Measurements from ENCODE around the gene DNAJC5.
A peak's percentile ranks its signal among the peaks of the same experiment; 100 is the strongest.

Gene DNAJC5

DNA sequence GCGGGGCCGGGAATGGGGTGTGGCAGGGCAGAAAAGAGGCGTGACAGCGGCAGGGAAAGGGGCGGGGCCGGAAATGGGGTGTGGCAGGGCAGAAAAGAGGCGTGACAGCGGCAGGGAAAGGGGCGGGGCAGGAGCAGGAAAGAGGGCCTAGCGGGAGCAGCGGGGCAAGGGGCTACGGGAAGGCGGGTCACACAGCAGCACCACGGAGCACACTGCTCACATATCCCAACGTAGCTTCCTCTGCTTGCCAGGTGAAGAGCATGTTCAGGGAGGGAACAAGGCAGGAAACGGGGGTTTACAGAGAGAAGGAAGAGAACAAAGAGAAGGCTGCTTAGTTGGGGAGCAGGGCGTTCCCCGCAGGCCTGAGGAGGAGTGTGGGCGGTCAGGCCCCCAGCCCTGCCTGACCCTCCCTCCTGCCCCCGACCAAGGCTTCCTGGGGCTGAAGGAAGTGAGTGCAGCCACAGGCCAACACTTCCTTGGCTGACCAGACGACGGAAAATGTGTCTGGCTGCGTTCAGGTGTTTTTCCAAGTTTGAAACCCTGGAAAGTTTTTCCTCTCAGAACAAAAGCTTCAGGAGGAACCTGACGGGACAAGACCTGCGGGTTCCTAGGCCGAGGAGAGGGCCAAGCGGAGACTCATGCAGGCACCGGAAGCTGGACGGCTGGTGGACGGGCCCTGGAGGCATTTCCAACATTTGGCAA lies 47.5 kb downstream of the DNAJC5 start:
- DNase-seq = peak; percentile 50

DNA sequence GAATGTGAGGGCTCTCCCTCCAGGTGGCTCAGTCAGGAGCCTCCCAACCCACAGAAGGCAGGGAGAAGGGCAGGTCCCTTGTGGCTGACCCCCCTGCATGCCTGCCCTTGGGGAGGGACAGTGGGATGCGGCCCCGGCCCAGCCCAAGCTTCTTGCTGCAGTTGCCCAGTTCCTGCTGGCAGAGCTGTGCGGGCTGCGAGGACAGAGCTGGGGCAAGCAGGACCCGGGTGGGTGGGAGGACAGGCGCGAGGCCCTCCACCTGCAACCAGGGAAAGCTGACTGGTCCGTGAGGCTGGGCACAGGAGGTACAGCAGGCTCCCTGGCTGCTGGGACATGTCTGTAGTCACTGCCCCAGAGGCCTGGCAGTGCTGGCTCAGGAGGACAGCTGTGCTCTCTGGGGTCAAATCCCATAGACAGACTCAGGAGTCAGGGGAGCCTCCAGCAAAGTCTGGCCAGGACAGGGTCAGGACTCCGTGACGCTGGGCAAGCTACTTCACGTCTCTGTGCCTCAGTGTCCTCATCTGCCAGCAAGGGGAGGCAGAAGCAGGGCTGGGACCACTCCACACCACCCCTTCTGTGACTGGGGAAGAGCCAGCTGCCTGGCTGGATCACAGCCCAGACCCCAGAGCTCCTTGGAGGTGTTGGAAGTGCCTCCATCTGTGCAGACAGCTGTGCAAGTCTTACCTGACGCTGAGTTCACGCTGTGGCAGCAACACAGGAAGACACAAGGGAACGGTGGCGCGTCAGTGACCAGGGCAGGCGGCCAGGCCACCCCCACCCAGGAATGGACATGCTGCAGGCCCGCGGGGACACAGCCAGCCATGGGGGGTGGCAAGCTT lies 48.3 kb downstream of the DNAJC5 start:
- DNase-seq = no peak

DNA sequence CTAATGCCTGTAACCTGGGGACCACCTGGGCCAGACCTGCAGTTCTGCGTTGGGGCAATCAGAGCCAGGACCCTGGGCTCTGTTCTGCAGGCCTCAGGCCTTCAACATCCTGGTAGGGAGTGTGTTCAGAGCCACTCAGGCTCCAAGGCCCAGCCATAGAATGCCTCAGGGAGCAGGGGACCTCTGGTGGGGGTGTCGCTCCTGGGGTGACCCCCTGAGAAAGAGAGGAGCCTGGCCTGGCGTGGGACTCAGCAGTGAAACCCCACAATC lies 48.8 kb downstream of the DNAJC5 start:
- DNase-seq = no peak

DNA sequence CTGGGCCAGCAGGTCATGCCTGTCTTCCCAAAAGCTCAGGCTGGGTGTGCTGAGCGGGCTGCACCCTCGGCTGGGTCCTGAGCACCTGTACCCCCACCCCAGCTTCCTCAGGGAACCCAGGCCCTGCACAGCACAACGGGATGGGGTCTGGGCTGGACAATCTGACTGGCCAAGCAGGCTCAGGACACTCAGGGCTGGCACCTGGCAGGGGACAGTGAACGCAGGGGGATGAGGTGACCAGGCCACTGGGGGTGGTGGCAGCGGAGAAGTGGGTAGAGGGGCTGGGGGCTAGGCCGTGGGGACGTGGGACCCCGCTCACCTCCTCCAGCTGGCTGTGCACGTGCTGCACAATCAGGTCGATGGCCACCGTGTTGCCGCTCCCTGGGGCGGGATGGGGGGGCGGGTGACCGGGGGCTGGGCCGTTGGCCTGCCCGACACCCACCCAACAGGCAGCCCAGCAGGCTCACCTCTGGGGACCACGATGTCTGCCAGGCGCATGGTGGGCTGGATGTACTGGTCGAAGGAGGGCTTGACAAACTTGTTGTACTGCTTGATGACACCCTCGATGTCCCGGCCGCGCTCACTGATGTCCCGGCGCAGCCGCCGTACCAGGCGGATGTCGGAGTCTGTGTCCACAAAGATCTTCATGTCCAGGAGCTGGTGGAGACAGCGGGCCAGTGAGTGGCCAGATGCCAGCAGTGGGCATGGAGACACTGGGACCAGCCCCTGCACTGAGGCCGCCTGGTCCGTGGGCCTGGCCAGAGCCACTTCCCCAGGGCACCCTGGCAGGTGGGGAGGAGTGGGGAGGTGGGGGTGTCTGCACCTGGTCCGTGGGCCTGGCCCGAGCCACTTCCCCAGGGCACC lies 49.4 kb downstream of the DNAJC5 start:
- DNase-seq = no peak

DNA sequence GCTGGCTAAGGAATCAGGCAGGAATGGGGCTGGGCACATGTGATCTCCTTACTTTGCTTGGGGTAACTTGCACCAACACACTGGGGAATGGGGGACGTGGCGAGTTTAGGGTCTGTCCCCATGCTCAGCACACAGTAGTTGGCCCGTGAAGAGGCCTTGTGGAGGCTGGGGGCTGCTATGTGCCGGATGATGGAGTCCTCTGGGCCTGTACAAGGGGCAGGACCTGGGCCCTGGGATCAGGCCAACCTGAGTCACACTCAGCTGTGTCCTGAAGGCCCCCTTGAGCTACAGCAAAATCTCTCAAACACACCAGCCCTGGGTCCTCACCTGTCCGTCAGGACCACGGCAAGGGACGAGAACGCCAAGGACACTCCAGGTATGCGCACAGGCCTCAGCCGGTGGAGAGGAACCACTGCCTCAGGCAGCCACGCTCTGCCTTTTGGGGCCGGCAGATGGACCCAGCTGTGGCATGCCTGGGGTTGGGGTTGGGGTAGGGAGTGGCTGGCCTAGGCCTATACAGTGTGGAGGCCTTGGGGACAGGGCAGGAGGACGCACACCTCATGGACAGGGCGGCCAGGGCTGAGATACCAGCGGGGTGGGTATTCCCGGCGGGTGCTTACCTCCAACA lies 50.2 kb downstream of the DNAJC5 start:
- DNase-seq = no peak

DNA sequence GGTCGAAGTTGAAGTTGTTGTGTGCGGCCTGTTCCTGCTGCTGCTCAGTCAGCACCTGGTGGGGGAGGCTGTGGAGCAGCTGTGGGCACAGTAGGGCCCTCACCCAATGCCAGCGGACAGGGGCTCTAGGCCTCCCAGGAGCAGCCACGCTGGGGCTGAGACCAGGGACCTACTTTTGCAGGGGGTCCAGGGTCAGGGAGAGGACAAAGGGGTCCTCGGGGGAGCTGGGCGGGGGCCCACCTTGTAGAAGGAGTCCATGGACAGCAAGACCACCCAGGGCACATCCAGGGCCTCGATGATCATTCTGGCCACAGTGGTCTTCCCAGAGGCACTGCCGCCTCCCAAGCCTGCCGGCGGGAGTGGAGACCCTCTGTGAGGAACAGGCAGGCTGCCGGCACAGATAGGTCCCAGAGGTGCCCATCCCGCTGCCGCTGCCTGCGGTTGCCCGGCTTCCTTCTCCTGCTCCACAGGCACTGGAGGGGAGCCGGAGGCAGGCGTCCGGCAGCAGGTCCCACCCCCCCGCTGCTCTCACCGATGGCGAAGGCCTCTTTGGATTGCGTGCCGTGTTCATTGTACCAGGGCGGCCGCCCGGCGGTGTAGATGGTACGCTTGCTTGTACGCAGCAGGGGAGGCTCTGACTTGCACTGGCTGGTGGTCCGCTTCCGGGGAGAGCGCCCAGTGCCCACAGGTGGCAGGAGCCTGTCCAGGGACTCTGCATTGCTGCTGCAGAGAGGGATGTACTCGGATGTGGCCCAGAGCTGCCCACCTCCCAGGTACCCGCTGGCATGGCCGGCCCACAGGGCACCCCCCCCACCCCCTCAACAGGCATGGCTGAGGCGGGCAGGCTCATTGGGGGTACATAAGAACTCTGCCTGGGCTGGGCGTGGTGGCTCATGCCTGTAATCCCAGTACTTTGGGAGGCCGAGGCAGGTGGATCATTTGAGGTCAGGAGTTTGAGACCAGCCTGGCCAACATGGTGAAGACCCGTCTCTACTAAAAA lies 51.3 kb downstream of the DNAJC5 start:
- DNase-seq = no peak

DNA sequence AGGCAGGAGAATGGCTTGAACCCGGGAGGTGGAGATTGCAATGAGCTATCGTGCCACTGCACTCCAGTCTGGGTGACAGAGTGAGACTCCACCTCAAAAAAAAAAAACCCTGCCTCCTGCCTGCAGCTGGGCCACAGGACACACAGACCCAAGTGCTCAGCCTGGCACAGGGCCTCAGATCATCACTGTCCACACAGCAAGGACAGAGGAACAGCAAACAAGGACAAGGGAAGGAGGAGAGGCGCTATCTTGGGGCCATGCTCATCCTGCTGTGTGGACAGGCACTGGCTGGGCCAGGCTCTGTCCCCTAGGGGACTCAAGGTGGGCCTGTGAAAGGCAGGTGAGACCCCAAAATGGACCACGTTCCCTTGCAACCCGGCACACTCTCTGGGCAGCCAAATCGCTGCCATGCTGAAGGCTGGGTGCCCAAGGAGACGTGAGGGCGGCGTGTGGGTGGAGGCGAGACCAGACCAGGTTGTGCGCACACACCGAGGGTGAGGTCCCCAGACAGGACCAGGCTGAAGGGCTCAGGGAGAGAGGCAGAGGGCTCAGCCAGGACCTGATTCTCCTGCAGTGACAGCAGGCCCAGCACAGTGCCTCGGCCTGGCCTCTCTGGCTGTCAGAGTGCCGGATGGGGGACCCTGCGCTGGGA lies 52.2 kb downstream of the DNAJC5 start:
- no peak for DNase-seq

DNA sequence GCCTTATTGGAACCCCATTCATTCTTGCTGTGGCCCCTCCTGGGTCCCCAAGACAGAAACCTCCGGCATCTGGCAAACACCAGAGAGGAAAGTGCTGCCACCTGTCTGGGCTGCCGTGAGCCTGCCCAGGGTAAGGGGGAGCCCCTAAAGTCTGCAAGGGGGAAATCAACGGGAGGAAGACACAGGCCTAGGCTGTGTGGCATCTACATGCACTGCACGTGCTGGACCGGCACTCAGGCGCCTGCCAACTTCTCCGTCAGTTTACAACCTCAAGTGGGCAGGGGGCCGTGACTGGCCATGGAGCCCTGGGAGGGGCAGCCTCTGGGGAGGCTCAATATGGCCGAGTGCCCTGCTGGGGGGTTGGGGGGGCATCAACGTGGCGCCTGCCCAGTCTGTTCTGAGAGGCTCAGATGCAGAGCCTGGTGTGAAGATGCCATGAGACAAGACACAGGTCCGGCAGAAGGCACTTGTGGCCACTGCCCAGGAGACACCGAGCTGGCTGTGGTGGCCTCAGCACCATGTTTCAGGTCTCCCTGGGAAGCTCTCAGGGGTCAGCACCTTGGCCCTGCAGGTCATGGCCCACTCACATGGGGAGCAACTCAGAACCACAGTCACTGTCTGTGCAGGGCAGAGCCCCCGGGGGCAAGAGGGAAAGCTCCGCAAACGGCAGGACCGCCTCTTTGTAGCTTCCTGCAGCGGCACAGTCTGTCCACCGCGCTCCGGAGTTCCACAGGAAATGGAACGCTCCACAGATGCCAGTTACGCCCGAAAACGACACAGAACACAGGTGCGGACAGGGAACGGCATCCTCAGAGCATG lies 52.9 kb downstream of the DNAJC5 start:
- no peak for DNase-seq

DNA sequence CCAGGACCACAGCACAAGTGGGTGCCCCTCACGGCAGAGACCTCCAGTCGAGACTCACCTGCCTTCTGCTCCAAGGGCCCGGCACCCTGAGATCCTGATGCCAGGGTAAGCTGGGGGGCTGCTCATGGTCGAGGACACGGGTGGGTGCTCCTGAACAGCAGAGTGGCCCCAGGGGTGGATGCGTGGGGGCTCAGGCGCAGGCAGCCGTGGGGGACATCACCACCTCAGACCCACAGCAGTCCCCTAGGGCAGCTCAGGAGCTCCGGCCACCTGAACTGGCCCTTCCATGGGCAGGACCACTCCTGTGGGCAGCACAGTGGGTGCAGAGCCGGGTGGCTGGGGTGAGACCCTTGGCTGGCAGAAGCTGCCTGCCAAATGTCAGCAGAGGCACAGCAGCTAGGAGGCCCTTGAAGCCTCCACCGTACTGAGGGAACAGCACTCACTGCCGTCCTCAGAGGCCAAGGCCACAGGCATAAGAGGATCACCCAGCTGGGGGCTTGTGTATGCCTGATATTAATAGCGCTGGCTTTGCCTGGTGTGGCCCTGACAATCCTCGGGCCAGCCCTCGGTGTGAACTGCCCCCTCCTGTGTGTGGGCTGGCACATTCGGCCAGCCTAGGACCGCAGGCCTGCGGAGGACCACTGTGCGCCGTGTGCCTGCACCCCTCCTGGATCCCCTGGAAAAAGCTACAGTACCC lies 55.9 kb downstream of the DNAJC5 start:
- DNase-seq = no peak

DNA sequence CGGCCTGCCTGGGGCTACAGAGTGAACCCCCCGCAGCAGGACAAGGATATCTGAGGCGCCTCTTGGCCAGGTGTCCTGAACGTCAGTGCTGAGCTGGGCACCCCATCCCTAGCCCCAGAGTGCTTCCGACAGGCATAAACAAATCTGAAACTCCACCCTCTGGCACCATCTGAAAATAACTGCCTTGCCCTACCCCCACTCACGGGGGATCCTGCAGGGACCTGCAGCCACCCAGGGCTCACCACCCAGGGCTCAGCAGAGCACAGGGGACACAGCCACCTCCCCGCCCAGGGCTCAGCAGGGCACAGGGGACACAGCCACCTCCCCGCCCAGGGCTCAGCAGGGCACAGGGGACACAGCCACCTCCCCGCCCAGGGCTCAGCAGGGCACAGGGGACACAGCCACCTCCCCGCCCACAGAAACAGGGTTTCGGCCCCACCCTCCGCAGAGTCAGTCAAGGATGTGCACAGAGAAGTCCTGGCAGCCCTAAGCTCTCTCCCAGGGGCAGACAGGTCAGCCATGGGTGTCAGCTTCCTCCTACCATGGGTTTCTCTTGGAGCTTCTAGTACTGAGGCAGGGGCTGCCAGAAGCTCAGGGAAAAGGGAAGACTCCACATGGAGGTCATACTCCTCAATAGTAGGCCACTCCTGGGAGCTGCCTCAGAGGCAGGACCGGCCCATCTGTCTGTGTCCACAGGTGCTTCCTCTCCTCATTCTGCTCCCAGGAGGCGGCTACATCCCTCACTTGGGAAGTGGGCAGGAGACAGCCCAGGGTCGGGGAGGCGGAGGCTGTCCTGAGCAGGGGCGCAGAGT lies 56.7 kb downstream of the DNAJC5 start:
- no peak for DNase-seq

DNA sequence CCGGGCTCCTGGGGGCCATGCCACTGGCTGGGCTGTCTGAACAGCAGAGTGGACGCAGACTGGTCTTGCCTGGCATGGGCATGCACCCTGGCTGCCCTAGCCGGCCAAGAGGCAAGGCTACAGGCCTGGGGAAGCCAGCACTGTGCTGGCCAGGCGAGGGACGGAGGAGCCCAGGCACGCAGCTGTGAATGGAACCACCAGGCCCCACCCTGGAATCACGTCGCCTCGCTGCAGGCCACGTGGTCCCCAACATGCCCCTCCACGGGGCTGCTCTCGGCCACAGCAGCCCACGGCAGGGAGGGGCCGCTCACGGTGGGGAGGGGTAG lies 57.2 kb downstream of the DNAJC5 start:
- no peak for DNase-seq

DNA sequence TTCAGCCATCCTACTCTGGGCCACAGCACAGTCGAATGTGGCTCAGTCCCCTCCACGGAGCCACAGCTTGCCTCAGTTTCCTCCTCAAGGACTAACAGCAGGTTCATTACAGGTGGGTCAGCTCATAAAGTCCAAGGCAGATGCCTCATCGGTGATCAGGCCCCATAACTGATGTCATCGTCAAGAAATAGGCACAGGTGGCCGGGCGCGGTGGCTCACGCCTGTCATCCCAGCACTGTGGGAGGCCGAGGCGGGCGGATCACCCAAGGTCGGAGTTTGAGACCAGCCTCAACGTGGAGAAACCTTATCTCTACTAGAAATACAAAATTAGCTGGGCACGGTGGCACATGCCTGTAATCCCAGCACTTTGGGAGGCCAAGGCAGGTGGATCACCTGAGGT lies 57.8 kb downstream of the DNAJC5 start:
- no peak for DNase-seq

DNA sequence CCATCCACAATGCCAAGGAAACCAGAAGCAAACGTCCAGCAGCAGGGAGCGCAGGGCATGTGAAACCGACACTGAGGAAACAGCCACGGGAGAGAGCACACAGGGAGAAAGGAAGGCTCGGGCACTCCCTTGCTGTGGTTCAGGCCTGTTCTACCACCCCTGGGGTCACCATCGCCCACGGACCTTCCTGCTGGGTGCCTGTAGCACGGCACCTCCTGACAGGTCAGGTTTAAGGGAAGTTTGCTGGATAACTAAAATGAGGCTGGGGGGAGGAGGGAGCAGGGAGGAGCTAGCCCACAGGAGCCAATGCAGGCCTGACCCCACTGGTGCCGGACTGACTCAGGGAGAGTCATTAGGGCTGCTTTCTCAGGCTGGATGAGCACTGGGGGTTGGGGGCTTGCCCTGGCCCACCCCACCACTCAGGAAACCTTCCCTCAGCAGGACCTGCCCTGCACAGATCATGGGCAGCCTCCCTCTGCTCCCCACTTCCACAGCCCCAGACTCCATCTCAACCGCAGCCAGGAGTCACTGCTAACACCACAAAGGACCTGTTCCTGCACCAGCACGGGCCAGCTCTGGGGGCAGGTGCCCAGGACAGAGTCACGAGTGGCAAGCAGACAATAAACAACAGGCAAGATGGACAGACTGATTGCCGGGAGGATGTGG lies 59.0 kb downstream of the DNAJC5 start:
- no peak for DNase-seq

DNA sequence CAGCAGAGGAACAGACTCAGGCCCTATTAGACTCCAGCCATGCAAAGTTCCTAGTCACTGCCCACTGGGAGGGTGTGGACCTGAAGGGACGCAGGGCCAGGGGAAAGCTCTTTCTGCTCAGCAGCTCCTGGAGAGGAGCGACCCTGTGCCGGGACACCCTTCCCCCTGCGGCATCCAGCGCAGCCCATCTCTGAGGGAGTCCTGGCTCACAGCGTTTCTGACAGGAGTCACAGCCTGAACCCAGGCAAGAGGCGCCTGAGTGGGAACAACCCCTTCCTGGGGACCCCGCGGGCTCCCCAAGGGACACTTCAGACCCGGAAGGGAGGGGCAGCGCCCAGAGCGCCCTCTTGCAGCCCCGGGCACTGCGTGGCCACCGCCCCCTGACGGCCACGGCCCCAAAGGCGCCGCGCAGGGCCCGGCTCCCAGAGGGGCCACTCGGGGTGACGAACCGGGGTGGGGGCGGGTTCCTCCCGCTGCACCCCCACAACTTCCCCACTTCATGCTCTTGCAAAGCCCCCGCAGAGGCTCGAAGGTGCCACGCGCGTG lies 60.4 kb downstream of the DNAJC5 start:
- DNase-seq = peak; percentile 75

DNA sequence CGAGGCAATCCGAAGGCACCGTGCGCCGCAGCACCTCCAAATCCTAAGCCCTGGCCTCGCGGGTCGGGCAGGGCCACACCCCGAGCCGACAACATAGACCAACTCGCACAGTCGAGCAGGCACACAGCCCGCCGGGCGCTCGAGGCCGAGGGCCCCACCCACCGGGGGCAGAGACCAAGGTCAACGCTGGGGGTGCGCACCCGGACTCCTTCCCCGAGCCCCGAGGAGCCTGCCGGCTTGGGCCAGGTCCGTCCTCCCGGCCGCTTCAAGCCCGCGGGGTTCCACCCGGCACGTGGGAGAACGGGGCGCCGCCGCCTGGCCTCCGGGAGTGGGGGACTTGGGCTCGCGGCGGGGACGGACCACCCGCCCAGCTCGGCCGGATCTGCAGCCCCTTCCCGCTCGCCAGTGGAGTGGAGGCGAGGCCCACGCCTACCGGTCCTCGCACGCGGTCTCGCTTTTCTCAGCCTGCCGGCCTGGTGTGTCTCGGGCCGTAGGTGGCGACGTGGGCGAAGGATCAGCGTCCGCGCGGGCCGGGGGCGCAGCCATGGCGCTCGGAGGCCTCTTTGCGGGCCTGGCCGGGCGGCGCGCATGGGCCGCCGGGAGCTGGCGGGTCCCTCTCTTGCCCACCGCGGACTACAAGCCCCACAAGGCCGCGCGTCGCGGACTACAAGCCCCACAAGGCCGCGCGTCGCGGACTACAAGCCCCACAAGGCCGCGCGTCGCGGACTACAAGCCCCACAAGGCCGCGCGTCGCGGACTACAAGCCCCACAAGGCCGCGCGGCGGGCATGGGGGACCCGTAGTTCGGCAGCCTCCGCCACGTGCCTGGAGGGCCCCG lies 61.1 kb downstream of the DNAJC5 start, which contains the start of gene UCKL1:
Gene UCKL1 (minus strand): TSS at position 590 of the 837 bp plus-strand sequence. CDS start 44 bp downstream, at position 546.
- DNase-seq = peak; percentile 90

DNA sequence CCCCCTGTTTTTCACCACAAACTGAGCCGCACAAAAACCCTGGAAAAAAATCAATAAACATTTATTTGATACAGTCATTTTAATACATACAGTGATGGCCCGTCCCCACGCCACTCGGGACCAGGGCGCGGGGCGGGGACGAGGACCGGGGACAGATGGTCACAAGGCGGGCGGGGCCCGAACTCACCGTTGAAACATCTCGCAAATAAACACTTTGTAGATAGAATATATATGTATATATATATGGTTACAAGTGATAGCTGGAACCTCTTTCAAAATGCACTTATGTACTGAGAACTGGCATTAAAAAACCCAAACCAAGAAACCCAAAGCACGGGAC lies 61.7 kb downstream of the DNAJC5 start:
- no peak for DNase-seq

DNA sequence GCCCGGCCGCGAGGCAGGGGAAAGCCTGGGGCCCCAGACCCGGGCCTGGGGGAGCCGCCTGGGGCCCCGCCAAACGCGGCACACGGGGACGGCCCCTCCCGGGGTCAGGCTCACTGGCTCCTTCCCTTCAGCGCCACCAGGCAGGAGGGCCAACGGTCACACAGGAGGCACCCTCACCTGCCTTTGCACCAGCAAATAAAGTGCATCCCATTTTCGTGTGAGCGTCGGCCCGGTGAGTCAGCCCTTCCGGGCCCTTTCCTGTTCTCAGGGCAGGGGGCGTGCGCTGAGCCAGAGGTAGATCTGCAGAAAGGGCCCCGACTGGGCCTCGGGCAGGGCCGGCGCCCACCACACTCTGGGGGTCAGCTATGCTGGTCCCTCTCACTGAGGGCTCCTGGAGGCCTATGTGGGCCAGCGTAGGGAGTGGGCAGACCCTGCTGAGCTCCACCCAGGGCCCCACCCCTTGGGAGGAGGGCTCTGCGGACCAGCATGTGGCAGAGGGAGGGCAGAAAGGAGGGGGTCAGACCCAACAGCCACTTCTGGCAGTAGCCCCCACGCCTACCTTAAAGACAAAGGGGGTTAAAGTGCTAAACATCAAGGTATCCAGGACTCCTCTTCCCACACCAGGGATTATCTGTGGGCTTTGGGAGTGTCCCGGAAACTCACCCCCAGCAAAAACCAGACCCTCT lies 62.2 kb downstream of the DNAJC5 start:
- DNase-seq = peak; percentile 76

All from OCI-M1 (cell line).